RWPE2 (cell line): ENCODE results near the gene CASK.
"Not testable (repeated sequence)": the region's sequence is repeated elsewhere in the genome, so short reads cannot be mapped to it uniquely, and the experiment has no call there.

Source experiments
- ATAC-seq: fragments of 200-7000 bp; cut with Tn5 transposase; 3 replicates; pipeline ENCODE4 v1.9.1; 2021; ENCODE audit warnings: low read depth
- DNase-seq: peaks from one replicate; pipeline ENCODE4 v3.0.0-alpha.2; 2020; ENCODE audit warnings: low spot score
- H3K27ac ChIP-seq: fragments of 450-650 bp; 2 replicates; pipeline ENCODE4 v1.5.1; 2017; ENCODE audit warnings: mild to moderate bottlenecking; ENCODE audit not compliant: poor library complexity, severe bottlenecking
- H3K27me3 ChIP-seq: fragments of 250-450 bp; sonication (Bioruptor Pico); 2 replicates; pipeline ENCODE4 v1.5.1; 2021; ENCODE audit warnings: mild to moderate bottlenecking, moderate library complexity; ENCODE audit not compliant: insufficient read depth, poor library complexity, severe bottlenecking
- H3K36me3 ChIP-seq: fragments of 250-450 bp; sonication (Bioruptor Pico); 2 replicates; pipeline ENCODE4 v1.5.1; 2020; ENCODE audit warnings: low read depth, mild to moderate bottlenecking, moderate library complexity
- H3K4me1 ChIP-seq: fragments of 250-450 bp; sonication (Bioruptor Pico); 2 replicates; pipeline ENCODE4 v1.5.1; 2021; ENCODE audit warnings: mild to moderate bottlenecking, moderate library complexity; ENCODE audit not compliant: insufficient read depth, poor library complexity, severe bottlenecking
- H3K4me3 ChIP-seq: fragments of 250-450 bp; sonication (Bioruptor Pico); 2 replicates; pipeline ENCODE4 v1.5.1; 2021; ENCODE audit warnings: mild to moderate bottlenecking, moderate library complexity; ENCODE audit not compliant: severe bottlenecking
- H3K9me3 ChIP-seq: fragments of 250-450 bp; sonication (Bioruptor Pico); 2 replicates; pipeline ENCODE4 v1.5.1; 2021; ENCODE audit warnings: mild to moderate bottlenecking, moderate library complexity; ENCODE audit not compliant: severe bottlenecking
- CTCF ChIP-seq: fragments of 450-650 bp; IDR thresholded peaks from one replicate; pipeline ENCODE4 v1.5.1; 2017; ENCODE audit warnings: mild to moderate bottlenecking, moderate library complexity; ENCODE audit not compliant: poor library complexity, severe bottlenecking

The CASK gene

GRCh38 chrX:41721590-41721989 lies 201.8 kb downstream of the CASK start:
- Histone ChIP-seq H3K27ac (no peak overlapping the region), H3K4me3 (no peak overlapping the region), H3K36me3 (no peaks in the 10 kb centered on the region), H3K27me3 (no peaks in the 10 kb centered on the region), H3K4me1 (no peaks in the 10 kb centered on the region), H3K9me3 (no peaks in the 10 kb centered on the region)
- TF ChIP-seq CTCF: no peak
- ATAC-seq (no peak), DNase-seq (no peak)

DNA sequence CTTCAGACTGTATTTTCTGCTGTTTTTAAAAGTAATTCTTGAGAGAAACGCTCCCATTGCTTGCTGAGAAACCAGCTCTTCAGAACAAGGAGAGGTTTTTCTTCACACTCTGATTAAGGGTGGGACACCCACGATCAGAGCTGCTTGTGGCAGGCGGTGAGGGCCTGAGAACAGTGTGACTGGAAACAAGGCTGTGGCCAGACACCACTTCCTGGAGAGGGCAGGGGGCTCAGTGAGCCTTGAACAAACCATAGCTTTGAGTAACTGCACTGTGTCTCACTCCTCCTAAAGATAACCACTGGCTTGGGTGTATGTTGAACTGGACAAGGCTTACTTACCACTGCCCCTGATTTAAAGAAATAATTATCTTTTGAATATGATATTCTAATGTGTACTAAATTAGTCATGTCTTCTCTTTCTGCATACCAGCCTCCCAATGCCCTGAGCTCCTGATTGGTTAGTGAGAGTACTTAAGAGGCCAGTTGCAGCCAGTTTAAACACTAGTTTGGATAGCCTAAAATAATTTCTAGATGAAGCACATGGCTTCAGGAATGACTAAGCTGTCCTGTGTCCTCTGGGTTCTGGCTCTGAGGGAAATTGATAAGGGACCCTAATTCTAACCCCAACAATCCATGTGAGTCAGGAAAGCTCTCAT lies 203.1 kb downstream of the CASK start:
- Histone ChIP-seq H3K4me3 (no peak overlapping the region), H3K36me3 (no peaks in the 10 kb centered on the region), H3K4me1 (no peaks in the 10 kb centered on the region), H3K9me3 (no peaks in the 10 kb centered on the region), H3K27ac (no peak overlapping the region), H3K27me3 (no peaks in the 10 kb centered on the region)
- no peak for TF ChIP-seq CTCF
- ATAC-seq (no peak), DNase-seq (no peak)

DNA sequence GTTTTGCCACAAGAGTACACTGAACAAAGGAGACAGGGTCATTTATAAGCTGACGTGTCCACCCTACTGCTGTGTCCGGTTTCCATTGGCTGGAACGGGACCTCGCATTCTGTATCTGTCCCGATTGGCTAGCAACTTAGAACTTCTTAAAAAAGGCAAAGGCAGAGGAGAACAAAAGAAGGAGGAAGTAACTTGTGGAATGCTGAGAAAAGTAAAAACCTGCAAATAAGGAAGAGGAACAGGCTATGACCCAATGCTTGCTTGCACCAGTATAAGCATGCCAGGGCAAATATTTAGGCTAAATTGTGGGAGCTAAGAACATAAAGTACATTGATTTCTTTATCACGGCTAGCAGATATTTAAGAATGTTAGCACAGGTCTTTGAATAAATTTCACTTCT lies 203.7 kb downstream of the CASK start:
- not testable (repeated sequence) for H3K4me1 ChIP-seq, H3K27me3 ChIP-seq, H3K36me3 ChIP-seq, H3K27ac ChIP-seq, ATAC-seq, H3K4me3 ChIP-seq, H3K9me3 ChIP-seq, DNase-seq

- ATAC-seq (no peak), DNase-seq (no peak)
- Histone ChIP-seq H3K4me1 (no peaks in the 10 kb centered on the region), H3K4me3 (no peak overlapping the region), H3K27ac (no peak overlapping the region), H3K27me3 (no peaks in the 10 kb centered on the region), H3K36me3 (no peaks in the 10 kb centered on the region), H3K9me3 (no peaks in the 10 kb centered on the region)
- no peak for TF ChIP-seq CTCF
Measured at GRCh38 chrX:41718481-41719235, 204.7 kb downstream of the CASK start.

DNA sequence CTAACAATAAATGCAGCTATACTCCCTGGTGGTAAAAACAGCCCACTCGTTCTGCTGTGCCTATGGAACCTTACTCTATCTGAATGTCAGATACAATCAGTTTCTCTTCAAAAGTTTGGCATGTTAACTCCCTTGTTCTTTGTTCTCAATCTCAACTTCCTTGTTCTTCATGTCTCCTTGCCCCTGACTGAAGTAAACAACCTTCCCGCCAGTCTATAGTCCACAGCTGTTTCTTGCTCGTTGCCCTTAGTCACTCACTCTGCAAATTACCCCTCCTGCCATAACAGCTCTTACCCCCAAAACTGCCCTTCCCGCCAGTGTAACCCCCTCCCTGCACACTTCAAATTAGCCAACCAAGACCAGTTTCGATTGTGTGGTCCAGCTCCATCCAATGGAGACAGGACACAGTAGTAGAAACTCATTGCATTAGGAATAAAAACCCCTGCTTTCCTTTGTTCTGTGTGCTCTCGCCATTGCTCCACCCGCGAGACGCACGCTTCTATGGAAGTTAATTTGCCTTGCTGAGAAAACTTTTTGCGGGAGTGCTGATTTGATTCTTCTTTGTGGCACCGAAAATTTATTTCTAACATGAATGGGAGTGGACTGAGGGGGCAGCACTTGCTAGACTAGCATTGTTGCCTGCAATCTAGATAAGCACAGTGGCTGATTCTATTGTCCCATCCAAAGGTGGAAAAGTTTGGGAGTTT lies 206.4 kb downstream of the CASK start:
- Histone ChIP-seq H3K4me3 (no peak overlapping the region), H3K27me3 (no peaks in the 10 kb centered on the region), H3K9me3 (no peaks in the 10 kb centered on the region), H3K36me3 (no peaks in the 10 kb centered on the region), H3K4me1 (no peaks in the 10 kb centered on the region), H3K27ac (no peak overlapping the region)
- ATAC-seq (no peak), DNase-seq (no peak)
- TF ChIP-seq CTCF: no peak
